GM13976 (cell line): Measurements from ENCODE around the gene TMEM132D.

Experiments
- DNase-seq: peaks from one replicate; pipeline ENCODE4 v3.0.0; 2012; ENCODE audit warnings: low spot score
- in situ Hi-C: fragments of 300-500 bp; cut with MboI; formaldehyde crosslinking; loops from one replicate; pipeline ENCODE4 v1.12.0; 2022; ENCODE audit warnings: low sequenced_read_pairs, mixed read lengths, inconsistent platforms; ENCODE audit not compliant: unreplicated experiment
- TF ChIP-seq, protein P1 (sequence below): IDR thresholded peaks from 2 replicates; pipeline ENCODE4 v1.5.1; 2012; ENCODE audit warnings: borderline replicate concordance, mild to moderate bottlenecking; ENCODE audit not compliant: insufficient read depth; ENCODE audit errors: extremely low read depth, missing control alignments, control extremely low read depth

TMEM132D gene

DNA sequence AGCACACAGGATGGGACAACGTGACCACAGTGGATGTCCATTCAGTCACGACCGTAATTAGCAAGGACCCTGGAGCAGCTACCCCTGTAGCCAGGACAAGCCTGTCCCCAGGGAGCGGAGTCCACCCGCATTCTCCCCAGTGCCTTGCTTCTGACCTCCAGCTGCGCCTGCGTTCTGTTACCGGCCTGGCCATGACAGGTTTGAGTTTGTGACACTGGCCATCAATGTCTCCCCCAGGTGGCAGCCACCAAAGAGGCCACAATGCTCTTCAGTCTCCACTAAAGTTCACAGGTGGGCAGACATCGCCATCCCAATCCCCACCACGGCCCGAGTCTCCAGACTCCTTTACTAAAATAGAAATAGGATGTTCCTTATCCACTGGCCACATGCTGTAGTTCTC is 96.7 kb downstream of the TMEM132D start:
- DNase-seq, result no peak
- in situ Hi-C loops, result no loop called here
- TF ChIP-seq, protein P1, sequence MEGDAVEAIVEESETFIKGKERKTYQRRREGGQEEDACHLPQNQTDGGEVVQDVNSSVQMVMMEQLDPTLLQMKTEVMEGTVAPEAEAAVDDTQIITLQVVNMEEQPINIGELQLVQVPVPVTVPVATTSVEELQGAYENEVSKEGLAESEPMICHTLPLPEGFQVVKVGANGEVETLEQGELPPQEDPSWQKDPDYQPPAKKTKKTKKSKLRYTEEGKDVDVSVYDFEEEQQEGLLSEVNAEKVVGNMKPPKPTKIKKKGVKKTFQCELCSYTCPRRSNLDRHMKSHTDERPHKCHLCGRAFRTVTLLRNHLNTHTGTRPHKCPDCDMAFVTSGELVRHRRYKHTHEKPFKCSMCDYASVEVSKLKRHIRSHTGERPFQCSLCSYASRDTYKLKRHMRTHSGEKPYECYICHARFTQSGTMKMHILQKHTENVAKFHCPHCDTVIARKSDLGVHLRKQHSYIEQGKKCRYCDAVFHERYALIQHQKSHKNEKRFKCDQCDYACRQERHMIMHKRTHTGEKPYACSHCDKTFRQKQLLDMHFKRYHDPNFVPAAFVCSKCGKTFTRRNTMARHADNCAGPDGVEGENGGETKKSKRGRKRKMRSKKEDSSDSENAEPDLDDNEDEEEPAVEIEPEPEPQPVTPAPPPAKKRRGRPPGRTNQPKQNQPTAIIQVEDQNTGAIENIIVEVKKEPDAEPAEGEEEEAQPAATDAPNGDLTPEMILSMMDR, result no peak

DNA sequence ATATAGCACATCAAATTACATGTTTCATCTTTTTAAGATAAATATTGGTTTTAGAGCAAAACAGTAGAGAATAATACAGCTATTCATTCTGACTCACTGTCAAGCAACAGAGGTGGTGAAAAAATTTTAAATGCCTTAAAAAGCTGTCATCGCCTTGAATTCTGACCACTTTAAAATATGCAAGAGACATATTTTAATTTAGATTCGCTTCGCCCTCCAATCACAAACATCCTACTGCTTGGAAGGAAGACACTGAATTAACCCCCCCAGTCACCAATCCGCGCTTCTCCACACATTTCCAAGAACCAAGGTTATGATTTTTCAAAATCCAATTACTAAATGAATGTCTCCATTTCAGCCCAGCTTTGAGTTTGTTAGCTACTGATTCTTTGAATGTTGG is 112.4 kb downstream of the TMEM132D start:
- in situ Hi-C loops, result no loop called here
- DNase-seq, result no peak
- TF ChIP-seq, protein P1, result no peak

DNA sequence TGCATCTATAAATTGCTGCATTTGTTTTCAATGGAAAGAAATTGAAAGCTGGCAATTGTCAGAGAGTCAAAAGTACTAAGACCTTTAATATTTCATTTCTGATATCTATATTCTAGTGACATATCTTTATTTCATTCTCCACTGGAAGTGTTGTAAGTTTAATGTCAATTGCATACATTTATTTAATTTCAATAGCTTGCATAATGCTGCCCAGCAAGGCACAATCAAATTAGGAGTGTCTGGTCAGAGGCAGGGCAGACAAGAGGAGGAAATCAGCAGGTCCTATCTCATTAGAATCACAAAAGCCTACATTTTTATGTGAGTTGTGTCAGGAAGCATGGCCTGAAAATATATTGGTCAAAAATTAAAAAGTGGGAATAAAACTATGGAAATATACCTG is 112.9 kb downstream of the TMEM132D start:
- in situ Hi-C loops, result no loop called here
- no peak for DNase-seq
- TF ChIP-seq, protein P1, result no peak

DNA sequence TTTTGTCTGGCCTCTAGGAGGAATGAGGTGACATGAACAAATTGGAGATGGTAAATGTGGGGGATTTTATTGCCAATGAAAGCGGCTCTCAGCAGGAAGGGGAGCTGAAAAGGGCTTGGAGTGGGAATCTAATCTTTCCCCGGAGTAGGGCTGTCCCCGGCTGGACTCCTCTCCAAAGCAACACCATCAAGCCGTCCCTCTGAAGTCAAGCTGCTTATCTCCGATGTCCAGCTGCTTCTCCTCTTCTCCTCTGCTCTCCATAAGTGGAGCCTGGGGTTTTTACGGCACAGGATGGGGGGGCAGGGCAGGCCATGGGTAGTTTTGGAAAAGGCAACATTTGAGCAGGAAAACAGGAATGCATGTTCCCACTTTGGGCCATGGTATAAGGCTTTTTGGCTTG is 113.5 kb downstream of the TMEM132D start:
- in situ Hi-C loops, result no loop called here

DNA sequence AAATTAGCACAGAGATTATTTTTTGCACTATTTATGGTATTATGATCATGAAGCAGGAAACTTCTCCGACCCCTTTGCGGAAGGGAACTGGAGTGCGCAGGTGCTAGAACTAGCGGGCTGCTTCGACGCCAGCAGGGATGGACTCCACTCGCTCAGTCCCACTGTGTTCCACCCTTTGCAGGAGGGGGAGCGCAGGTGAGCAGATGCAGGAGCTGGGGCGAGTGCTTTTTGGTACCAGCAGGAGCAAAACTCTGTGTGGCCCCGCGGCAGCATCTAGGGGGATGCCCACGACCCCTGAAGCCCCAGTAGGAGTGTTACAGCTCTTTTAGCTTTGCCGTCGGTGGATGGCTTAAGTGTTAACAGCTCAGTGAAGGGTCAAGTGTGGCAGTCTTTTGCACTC is 113.9 kb downstream of the TMEM132D start:
- TF ChIP-seq, protein P1, result no peak
- DNase-seq, result no peak
- in situ Hi-C loops, result no loop called here

More for the DNA sequence above, 113.5 kb downstream of the TMEM132D start:
- DNase-seq, result no peak
- TF ChIP-seq, protein P1, result no peak

DNA sequence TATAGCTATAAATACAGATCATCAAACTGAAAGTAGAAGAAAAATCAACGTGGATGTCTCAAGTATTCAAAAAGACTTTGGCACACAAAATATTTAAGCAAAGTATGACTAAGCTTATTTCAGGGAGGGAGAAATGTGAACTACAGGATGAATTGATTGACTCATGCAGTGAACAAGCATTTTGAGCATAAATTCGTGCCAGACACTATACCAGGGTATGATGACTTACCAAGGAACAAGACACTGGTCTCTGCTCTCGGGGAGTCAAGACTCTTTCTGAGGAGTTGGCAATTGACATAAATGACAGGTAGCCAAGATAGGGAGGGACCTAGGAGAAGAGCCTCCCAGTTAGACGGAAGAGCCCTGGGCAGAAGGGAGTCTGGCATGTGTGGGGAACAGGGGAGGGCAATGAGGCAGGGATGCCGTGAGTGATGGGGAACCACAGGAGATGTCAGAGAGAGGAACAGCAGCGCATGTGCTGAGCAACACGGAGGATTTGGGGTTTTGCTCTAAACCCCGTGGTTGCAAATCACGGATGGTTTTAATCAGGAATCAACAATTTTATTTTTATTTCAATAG is 115.2 kb downstream of the TMEM132D start:
- in situ Hi-C loops, result no loop called here
- TF ChIP-seq, protein P1, result no peak
- DNase-seq, result no peak
